Measurements from ENCODE around the gene DST.

Gene DST

DNA sequence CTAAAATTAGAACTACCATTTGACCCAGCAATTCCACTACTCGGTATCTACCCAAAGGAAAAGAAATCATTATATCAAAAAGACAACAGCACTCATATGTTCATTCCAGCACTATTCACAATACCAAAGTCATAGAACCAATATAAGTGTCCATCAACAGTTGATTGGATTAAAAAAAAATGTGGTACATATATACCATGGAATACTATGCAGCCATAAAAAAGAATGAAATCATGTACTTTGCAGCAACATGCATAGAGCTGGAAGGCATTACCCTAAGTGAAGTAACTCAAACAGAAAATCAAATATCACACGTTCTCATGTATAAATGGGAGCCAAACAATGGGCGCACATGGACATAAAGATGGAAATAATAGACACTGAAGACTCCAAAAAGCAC is 163.3 kb downstream of the DST start:
- no peak for DNase-seq

DNA sequence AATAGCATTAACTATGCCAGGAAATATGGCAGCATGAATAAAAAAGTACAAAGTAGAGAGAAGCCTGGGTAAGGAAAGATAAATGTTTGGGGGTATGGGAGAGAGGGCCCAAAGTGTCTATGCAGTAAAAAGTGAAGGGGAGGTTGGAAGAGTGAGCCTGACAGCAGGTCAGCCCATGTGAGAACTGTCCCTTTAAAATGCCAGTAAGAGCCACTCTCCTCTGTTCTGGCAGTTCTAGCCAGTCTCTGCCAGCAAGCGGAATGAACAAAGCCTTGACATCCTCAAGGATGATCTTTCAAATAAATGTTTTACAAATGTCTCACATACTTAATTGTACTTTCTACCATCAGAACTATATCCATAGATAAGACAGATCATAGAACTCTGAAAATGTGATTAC is 164.5 kb downstream of the DST start:
- DNase-seq: no peak

DNA sequence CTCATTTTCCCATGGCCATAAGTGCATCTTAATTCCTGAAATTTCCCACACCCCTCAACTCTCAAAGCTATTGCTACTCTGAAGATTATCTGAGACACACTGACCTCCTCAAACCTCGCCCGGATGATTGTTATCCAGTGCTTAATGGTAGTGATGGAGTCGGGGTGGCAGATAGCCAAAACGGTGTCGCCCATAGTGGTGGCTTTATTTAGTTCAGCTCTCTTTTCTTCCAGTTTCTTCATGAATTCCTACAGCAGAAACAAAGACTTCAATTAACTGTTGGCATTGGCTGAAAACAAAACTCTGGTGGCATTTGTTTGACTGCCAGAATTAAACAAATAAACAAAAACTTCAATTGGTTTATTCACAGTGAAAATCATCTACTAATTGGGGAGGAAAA is 165.4 kb downstream of the DST start:
- DNase-seq: no peak

DNA sequence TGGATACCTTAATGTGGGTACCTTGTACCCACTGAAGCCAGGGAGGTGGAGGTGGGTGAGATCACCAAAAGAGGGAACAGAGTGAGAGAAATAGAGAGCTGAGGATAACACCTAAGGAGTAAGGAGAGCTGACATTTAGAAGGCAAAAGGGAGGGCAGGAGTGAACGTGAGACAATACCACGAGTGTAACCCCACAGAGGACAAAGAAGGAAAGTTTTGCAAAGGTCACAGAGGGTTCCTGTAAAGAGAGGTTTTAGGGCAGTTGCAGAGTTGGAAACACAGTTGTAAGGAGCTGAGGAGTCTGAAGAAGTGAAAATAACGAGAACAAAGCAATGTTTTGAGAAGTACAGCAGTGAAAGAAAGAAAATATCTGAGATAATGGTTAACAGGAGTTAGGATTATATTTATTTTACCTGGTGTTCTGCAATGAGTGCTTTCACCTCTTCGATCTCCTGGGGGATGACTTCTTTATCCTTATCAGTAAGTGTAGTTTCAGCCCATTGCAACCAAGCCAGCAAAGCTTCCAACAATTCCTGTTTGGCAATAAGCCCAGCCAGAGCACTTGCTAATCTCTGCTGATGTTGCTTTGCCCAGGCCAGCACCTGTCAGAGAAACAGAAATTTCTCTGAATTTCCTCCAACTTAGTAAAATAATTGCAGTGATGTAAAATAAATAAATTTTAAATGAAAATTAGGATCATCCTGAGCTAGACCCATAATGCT is 166.8 kb downstream of the DST start:
- no peak for DNase-seq

DNA sequence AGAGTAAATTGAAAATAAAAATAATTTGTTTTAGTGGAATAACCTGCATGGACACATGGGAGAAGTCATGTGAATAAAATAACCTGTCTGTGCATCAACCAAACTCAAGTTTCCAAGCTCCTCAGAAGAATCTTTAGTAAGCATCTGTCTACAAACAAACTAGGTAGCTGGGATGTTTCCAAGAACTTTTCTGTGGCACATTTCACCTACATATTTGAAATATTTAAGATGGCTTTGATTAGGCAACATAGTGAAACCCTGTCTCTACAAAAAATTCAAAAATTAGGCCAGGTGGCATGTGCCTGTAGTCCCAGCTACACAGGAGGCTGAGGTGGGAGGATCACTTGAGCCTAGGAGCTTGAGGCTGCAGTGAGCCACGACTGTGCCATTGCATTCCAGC is 168.2 kb downstream of the DST start:
- no peak for DNase-seq

DNA sequence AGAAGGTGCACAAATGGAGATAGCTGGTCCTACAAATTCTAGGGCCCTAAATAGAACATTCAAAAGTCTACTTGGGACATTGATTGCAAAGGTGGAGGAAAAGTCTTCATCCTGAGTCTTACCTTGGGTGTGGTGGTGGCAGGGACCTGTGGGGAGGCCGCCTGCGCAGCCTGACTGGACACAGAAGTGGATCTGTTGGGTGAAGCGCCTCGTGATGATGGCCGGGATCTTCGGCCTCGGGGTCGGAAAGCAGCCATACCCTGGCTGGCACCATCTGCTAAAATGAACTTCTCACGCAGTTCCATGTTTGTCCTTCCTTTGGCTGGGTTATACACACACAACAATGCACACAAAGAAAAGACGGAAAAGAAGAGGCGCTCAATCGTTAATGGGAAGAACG is 179.2 kb downstream of the DST start:
- DNase-seq: no peak

DNA sequence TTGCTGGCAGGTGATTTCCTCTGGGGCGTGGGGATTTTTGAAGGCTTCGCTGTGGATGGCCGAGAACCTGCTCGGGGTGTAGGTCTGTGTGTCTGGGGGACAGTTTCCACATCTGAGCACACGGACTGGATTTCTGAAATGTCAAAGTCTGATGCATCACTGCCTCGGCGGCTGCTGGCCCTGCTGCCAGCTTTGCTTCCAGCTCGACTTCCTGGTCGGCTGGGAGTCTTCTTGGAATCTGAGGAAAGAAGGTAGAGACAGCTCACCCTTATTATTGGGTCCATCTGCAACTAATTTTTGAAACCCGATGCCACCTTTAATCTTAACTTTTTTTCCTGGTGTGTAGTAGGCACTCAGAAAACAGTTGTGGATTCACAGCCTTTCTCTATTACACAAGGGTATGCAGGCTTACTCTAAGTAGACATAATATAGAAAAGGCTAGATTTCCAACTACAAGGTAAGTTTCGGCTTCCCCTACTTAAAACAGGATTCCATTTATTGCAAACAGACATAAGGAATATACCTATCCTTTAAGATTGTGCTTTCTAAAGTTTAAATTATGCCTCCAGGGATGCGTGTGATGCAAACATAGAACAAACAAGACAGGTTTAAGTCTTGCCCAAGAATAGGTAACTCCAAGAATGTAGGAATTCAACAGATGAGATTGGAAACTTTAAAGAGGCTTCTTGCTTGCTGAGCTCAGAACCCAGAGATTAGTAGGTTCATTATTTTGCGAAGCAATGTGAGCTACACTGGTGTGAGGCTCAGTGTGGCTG is 183.5 kb downstream of the DST start:
- DNase-seq: no peak

DNA sequence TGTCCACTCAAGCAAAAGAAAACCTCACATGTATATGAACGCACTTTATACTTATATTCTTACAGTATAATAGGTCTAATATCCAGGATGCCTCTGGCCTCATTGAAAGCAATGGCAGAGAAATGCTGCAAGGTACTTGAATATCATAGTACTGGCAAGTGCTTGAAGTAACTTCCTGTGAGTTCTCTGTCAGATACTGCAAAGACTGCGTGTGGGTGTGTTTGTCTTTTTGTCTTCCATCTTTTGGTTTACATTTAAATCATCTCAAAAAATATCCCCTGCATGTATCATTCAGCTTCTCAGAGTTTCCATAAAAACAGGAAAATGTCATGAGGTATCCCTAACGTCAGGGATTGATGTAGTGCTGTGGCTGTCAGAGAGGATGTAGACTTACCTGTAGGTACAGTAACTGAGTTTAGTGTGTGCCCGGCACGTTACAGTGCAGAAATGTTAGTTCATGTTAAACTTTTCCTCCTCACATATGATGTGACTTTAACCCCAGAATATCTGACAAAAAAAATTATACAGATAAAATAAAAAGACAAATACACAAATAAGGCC is 184.3 kb downstream of the DST start:
- DNase-seq: no peak

DNA sequence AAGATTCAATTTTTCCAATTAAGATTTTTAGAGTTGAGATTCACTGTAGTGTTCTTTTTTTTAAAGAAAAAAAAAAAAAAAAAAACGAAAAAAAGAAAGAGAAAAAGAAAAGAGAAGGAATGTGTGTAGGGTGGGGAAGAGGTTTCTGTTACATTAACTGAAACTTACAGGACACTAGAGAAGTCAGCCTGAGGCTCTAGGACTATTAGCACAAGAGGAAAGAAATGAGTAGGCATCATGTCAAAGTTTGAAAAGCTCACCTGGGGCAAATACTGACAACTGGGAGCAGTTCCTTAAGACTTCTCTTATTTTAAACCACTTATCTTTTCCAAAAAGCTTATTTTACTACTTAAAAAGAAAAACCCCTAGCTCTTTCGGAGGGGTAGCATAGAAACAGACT is 185.9 kb downstream of the DST start:
- DNase-seq: no peak

DNA sequence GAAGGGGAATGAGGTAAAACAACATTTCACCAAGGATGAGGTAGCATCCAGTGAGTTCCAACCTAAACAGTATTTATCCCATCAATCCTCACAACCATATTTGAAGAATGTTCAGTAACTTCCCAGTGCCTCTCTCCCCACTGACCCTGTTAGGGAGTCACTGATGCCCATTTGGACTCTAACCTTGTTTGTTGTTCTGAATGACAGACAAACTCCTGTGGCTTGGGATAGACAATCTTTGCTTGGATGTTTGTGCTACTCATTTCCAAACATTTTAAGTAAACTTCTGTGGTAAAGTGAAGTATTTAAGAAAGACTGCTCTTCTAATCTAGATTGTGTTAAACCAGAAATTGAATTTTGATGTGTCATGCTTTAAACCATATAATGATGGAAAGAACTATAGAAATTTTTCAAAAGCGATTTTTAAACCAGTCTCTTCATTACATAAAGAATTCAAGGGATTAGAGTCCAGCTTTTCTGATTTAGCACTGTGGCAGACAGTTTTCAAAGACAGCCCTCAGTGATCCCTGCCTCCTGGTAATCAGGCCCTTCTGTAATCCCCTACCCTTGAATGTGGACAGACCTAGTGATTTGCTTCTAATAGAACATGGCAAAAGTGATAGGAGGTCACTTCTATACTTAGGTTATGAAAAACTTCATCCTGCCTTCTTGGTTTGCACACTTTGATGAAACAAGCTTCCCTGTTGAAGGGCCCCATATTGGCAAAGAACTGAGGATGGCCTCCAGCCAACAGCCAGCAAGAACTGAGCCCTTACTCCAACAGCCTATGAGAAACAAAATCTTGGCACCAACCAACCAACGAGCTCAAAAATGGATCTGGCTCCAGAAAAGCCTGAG is 191.6 kb downstream of the DST start:
- no peak for DNase-seq

DNA sequence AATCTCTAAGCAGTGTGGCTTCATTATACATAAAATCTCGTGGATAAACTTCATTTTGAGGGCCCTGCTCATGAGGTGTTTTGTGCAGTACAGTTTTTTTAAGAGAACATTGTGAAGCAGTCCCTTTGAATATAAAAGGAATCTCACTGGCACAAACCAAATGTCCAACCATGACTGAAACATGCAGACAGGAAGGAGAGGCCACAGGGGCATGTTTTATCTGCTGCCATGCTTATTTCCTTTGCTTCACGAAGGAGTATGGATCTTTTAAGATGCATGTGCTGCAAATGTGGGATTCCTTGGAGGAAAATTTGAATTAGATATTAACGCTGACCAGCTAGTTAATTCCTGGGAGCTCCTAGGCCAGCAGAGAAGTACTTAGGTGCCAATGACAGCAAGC is 192.3 kb downstream of the DST start:
- DNase-seq: no peak

DNA sequence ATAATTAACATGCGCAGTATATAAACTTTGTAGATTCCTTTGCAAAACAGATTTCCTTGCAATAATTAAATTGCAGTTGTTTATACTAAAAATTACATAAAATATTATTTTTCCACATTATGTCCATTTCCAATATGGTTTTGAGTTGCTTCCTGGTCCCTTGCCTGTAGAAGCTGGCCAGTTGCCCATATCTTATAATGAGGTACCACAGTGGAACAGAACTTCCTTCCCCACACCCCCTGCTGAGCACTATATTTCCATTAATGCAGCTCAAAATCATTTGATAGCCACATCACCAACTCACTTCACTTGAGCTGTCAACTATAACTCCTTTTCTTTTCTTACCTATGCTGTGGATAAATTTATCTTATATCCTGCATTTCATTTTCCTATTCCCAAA is 194.6 kb downstream of the DST start:
- DNase-seq: no peak

DNA sequence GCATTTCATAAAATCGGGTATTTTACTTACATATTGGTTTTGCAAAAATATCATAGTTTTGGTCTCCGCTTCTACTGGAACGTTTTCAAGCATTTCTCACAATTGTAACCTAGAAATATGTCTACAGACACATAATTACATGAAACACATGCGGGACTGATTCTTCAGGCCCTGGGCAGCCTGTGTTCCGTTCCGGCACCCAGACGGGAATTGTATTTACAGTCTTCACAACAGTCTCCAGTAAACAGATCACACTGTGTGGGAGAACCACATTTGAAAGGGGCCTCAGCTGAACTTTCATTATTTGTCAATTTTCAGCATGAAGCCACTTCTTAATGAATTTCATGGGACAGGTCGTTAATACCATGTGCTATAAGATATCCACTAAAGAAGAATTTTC is 196.9 kb downstream of the DST start:
- DNase-seq: no peak

DNA sequence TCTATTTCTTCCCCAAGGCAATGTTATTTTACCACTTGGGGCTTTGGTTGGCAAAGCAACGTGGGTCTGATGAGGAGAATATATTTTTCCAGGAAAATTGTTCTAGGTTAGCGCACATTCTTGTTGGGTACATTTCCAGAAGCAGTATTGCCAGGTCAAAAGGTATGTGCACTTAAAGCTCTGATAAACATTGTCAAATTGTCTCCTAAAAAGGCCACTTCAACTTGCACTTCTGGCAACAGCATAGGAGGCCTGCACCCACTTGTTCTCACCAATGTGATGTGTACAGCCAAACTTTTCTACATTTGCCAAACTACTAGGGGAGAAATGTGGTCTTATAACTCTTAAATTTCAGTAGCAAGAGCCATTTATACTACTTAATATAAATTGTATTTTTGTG is 197.8 kb downstream of the DST start:
- DNase-seq: no peak

DNA sequence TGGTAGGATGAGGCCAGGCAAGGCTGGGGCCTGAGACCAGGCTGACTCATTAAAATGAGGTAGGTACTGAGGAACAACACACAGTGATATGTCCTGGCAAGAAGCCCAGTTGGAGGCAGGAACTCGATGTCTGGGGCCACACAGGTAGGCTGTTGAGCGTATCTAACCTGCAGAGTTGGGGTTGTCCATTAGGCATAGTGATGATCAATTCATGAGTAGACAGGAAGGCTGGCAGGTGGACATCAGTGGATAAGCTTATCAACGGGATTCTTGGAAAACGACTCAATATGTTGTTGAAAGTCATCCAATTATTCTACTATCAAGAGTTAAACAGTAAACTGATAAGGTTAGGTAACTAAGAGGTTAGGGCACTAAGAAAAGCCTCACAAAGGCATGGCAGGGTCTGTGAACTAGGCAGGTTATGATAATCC is 202.1 kb downstream of the DST start:
- DNase-seq: no peak

DNA sequence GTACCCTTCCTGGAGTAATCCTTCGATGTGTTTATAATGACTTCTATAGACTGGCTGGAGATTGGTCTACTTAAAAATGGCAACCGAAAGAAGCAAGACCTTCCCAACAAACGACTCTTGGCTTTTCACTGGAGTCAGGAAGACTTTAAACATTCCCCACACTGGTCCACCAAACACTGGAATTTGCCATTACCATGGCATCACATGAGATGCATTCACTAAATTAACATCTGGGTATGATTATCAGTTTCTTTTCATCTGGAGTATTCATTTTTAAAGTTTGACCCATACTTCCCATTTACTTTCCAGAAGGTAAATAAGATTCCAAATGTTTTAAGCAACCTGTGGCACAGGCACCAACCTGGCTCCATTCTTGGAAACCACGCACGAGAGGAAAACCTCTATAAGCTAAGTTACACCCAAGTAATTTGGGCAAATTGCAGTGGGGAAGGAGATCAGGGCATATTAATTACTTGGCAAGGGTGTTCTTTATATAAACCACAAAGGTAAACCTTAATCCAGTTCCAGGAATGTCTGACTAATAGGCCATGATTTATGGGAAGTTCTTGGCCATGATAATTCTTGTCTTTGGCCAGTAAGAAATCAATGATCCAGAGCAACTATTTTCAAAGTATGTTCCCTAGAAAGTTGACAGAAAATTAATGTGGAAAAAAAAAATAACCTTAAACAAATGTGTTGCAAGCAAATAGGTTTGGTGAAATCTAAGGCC is 205.4 kb downstream of the DST start:
- no peak for DNase-seq

DNA sequence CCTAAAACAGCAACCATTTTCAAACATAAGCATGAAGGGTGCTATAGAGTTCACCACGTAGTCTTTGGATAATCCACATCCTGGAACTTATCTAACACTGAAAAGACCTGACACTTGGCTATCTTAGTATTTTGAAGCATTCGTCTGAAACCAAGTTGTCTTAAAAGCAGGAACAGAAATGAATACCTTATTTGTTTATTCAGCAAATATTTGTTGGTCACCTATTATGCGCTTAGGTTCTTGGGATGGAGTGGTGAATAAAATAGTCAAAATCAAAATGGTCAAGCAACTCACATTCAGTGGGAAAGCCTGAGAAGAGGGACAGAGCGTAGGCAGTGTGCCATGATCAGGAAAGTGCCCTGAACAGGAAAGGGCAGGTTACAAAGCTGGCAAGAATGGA is 206.9 kb downstream of the DST start:
- DNase-seq: no peak

DNA sequence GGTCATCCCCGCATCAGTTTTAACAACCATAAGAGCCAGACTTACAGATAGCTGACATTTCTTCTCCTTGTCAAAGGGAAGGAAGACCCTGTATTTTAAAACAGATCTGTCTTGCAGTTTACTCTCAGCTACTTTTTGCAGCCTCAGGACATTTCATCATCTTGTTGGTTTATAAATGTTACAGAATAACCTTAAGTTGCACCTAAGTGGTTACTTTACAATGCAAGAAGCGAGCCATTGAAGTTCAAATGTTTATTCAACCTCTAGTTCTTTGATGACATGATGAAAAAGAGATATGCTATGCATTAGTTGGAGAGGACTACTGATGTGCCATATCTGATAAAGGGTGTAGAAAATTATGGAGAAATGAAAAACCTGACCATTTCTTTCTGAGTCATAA is 207.4 kb downstream of the DST start:
- DNase-seq: no peak

DNA sequence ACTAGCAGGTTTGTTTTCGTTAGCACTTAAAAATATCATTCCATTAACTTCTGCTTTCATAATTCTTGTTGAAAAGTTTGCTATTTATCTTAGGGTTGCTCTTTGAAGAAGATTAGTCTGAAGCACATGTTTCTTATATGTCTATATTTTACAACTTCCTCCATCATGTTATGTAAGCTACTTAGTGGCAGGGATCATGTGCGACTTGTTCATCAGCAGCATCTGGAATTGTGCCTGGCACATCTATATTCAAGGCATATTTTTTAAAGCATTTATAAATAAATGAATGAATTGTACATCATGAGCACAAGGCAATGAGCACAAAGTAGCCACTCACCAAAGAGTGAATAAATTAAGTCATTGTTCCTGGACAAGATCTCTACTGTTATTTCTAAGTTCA is 208.1 kb downstream of the DST start:
- no peak for DNase-seq

DNA sequence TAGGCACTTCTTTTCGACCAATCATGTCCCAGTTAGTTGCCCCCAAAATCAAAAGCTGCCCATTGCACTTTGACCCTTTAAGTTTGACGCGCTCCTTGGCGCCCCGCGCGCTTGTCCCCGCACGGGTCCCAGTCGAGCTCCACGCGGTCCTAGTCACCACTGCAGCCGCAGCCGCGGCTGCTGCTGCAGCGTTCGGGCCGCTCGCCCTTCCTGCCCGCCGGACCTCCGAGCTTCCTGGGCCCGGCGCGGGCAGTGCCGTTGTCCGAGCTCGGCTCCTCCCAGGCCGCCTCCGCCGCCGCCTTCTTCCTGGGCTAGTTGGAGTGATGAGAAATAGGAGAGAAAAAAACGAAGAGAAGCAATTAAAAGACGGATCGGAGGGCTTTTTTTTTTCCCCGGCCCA is 209.6 kb downstream of the DST start:
- DNase-seq: no peak

DNA sequence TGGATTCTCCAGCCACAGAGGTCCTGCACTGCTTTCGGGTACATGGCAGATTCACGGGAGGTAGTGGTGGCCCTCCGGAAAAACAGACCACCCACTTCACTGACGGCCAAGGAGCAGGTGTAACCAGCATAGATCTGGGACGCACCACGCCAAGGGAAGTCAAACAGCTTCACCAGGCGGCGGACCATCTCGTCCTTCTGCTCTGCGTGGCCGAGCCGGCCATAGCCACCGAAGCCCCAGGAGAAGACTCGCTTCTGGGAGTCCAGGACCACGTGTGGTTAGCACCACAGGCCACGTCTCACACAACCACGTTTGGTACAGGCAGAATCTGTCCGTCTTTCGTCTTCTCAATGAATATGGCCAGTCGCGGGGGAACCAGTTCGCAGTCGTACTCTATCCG is 210.5 kb downstream of the DST start:
- no peak for DNase-seq
